HUDEP-2 (cell line): Measurements from ENCODE around the gene CBX3.
"Not testable (repeated sequence)": the region's sequence is repeated elsewhere in the genome, so short reads cannot be mapped to it uniquely, and the experiment has no call there.

Source experiments
- DNase-seq, 76 experiments: peaks; one replicate each; lab custom pipeline; 2025; ENCODE audit not compliant: unreplicated experiment in 76 of 76; lab: John Stamatoyannopoulos, UW

The CBX3 gene

GRCh38 chr7:26199301-26200037, 2.1 kb upstream of the CBX3 start:
- DNase-seq: peak in 30 of 76 experiments; percentile 18 to 72 (median 40)

- DNase-seq: peak in 52 of 76 experiments; percentile 5 to 98 (median 55)
Measured at GRCh38 chr7:26200038-26200443, 1.5 kb upstream of the CBX3 start.

DNA sequence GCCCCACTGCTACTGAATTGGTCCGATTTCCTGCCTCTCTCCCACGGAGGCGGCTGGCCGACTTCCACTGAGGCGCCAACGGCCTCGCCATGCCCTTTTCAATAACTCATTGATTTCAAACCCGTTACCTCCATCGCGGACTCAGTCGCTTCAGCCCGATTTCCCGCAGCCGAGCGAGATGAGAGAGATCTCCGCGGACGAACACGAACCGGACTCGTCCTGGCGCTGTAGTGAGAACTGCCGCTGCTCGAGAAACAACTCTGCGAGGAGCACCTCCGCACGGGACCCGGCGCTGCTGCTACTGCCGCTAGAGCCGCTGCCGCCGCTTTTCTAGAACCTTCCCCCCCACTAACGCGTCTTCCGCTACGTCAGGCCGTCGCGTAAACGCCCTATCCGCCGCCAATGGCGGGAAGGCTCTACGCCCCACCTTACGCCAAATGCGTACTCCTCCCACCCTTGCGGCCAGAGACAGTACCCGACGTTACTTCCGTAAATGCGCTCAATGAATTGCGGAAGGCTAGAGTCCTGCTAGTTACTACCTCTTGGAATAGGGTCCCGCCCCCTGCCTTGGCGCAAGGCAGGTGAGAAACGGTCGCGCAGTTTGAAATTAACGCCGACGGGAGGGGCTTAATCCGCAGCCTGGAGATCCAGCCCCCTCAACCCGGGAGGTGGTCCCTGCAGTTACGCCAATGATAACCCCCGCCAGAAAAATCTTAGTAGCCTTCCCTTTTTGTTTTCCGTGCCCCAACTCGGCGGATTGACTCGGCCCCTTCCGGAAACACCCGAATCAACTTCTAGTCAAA, 900 bp upstream of the CBX3 start, which contains the start of gene HNRNPA2B1:
Gene HNRNPA2B1 (minus strand): TSS at position 303 of the 803 bp plus-strand sequence. CDS start 169 bp downstream, at position 134.
- peak; percentile 79 to 99 (median 96) for DNase-seq

GRCh38 chr7:26202019-26202990, 760 bp downstream of the CBX3 start:
- peak in 28 of 76 experiments; percentile 20 to 69 (median 46) for DNase-seq

GRCh38 chr7:26203016-26203415, 1.5 kb downstream of the CBX3 start:
- peak in 1 of 76 experiments; percentile 48 for DNase-seq

DNA sequence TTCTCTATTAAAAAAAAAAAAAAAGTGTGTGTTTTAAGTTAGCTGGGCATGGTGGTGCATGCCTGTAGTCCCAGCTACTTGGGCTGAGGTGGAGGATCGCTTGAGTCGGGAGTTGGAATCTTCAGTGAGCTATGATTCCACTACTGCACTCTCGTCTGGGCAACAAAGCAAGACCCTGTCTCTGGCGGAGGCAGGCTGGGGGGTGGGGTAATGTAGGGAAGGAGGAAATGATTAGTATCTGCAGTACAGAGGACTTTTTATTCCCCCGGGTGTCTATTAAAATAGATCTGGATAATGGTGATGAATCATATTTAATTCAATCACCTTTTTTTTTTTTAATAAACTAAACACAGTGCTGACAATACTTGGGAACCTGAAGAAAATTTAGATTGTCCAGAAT, 6.5 kb downstream of the CBX3 start:
- DNase-seq: no peak

- DNase-seq: no peak
Measured at GRCh38 chr7:26212921-26213718, 11.6 kb downstream of the CBX3 start.

DNA sequence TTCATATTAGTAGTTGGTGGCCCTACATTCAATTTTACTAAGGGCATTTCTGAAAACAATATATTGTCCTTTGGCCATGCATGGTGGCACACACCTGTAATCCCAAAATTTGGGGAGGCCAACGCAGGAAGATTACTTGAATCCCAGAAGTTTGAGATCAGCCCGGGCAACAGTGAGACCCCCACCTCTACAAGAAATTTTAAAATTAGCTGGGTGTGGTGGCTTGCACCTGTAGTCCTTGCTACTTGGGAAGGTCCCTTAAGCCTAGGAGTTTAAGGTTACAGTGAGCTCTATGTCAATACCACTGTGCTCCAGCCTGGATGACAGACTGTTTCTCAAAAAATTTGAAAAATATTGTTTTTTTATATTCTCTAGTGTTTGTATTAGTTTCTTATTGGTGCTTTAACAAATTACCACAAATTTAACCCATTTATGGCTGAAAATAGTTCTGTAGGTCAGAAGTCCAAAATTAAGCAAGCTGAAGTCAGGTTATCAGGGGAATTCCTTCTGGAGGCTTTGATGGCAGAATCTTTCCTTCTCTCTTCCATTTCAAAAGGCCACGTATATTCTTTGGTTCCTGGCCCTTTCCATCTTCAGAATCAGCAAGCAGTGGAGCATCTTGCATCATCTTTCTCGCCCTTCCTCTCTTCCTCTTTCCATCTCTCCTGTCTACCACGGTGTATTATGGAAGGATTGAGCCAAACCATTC, 12.4 kb downstream of the CBX3 start:
- DNase-seq: no peak

- no peak for DNase-seq
Measured at GRCh38 chr7:26216049-26216448, 14.5 kb downstream of the CBX3 start.

DNA sequence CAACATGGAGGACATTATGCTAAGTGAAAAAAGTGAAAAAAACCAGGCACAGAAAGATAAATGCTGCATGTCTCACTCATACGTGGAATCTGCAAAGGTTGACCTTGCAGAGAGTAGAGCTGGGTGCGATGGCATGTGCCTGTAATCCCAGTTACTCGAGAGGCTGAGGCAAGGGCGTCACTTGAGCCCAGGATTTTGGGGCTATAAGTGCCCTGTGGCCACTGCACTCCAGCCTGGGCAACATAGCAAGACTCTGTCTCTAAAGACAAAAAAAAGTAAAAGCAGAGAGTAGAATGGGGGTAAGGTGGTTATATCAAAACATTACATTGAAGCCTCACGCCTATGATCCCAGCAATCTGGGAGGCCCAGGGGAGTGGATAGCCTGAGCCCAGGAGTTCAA, 22.8 kb downstream of the CBX3 start:
- no peak for DNase-seq

- DNase-seq: no peak
Measured at GRCh38 chr7:26227987-26228386, 26.4 kb downstream of the CBX3 start.

- peak in 4 of 76 experiments; percentile 4 to 23 (median 10) for DNase-seq
Measured at GRCh38 chr7:26233902-26234511, 32.5 kb downstream of the CBX3 start.

DNA sequence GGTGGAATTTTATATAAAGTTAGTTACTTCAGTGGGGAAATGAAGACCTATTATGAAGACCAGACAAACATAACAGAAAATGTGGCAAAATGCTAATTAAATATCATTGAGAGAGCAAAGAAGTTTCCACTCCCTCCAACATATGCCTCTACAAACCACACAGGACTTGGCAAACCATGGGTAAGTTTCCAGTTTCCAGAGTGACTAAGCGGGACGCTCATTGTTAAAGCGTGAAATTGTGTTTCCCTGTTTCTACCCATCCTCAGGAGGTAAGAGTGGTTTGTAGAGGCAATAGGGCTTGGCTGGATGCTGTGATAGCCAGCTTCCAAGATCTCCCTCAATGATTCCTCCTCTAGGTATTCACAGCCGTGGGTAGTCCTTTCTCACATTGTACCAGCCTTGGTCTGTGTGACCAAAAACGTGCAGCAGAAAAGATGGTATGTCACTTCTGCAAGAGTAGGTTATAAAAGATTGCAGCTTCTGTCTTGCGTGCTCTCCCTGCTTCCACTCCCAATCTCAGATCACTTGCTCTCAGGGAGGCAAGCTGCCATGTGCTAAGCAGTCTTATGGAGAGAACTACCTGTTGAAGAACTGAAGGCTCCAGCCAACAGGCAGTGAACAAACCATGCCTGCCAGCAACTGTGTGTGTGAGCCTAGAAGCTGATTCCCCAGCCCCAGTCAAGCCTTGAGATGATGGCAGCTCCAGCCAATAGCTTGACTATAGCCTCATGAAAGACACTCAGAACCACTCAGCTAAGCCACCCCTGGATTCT, 35.7 kb downstream of the CBX3 start:
- no peak for DNase-seq

DNA sequence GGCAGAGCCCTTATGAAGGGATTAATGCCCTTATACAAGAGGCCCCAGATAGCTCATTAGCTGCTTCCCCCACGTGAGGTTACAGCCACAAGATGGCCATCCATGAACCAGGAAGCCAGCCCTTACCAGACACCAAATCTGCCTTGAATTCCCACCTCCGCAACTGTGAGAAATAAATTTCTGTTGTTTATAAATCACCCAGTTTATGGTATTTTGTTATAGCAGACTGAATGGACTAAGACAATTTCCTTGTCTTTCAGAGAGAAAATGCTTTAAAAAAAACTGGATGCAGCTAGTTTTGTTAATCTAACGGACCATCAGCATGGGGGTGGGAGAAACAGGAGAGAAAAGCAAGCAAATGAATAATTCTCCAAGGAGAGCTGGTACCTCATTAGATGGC, 36.5 kb downstream of the CBX3 start:
- no peak for DNase-seq

DNA sequence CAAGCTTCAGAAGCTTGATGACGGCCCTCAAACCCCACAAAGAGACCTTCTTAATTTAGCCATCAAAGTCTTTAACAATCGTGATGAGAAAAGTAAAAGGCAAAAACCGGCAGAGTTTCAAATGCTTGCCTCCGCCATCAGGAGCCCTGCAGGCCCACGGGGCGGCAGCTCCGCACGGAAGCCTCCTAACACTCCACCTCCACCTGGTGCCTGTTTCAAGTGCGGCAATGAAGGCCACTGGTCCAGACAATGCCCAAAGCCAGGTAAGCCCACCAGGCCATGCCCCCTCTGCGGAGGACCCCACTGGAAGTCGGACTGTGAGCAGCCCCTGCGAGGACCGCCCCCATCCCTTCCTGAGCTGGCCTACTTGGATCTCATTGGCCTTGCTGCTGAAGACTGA, 43.6 kb downstream of the CBX3 start:
- no peak for DNase-seq

DNA sequence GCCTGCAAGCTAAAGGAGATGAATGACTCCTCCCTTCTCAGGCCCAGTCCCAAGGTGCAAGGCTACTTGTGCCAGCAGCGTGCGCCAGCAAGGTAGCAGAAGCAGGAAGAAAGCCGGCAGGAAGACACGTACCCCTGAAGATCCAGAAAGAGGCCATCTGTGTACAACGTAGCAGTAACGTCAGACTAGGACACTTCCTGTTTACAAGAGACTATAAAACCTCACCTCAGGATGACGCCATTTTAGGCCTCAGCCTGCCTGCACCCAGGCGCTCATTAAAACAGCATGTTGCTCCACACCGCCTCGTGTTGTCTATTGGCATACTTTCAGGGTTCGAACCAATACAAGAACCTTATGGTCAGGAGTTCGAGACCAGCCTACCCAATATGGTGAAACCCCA, 48.7 kb downstream of the CBX3 start:
- DNase-seq: no peak

GRCh38 chr7:26261866-26262265, 60.3 kb downstream of the CBX3 start:
- not testable (repeated sequence) for DNase-seq
